Measurements from ENCODE around the gene ISM1.

GRCh38 chr20:13271977-13272975 is 51.2 kb downstream of the ISM1 start:
- TF ChIP-seq CTCF (IDR thresholded peaks at IDR 0.05; ENCODE audit: insufficient read depth, low read length), result no peak
- TF ChIP-seq REST (IDR thresholded peaks at IDR 0.05; ENCODE audit: insufficient replicate concordance, low read depth), result no peak
- no peak for TF ChIP-seq GABPA (IDR thresholded peaks at IDR 0.05; ENCODE audit: low read depth)
- TF ChIP-seq POLR2AphosphoS5 (IDR thresholded peaks at IDR 0.05; ENCODE audit: low read depth), result no peak
- no peak for TF ChIP-seq SPI1 (IDR thresholded peaks at IDR 0.05; ENCODE audit: borderline replicate concordance, low read depth)

Measured in HL-60 (cell line).